ENCODE results near the gene TRIM17. TPM values are rescaled to one million over a fixed set of nuclear protein-coding genes. Genes with fewer than 3 reads are reported as not detected.
A peak's percentile ranks its signal among the peaks of the same experiment; 100 is the strongest.

The TRIM17 gene
- polyA plus RNA-seq, 3 donors, result not detected

GRCh38 chr1:228401782-228402640, 14.7 kb downstream of the TRIM17 start:
- Mint-ChIP-seq H3K36me3 (peaks cover 56 to 71% of the 10 kb centered on the region in 2 donors), H3K4me1 (peaks cover 40% of the 10 kb centered on the region), H3K9me3 (peaks cover 0 to 2% (median 0%) of the 10 kb centered on the region in 7 donors), H3K4me3 (no peak overlapping the region), H3K27me3 (ENCODE audit: low read depth in 3 of 3) (peaks cover 0 to 2% (median 0%) of the 10 kb centered on the region in 3 donors), H3K27ac (peak overlapping the region in 4 of 7 donors; percentile 26 to 69 (median 36))
- DNase-seq, result no peak
- peak overlapping the region in 1 of 2 donors; percentile 40 for H3K27ac ChIP-seq (ENCODE audit: low read depth in 1 of 2, low read length in 2 of 2)
- no peaks in the 10 kb centered on the region for H3K9me3 ChIP-seq (replicated peaks in 1 of 2; ENCODE audit: control insufficient read depth in 1 of 2, insufficient read depth in 1 of 2, low read length in 2 of 2)
- intact Hi-C loops (cut with micrococcal nuclease), result loop anchor here (10.0 kb wide), 2 partner anchors 187 to 267 kb away; no protein-coding TSS in a partner anchor
- 96% methylated on average over 13 of the region's 14 CpGs for WGBS (ENCODE audit: insufficient coverage)
- H4K20me1 ChIP-seq (ENCODE audit: insufficient read depth, low read length), result peaks cover 88% of the 10 kb centered on the region
- no peak overlapping the region for H3K4me3 ChIP-seq (replicated peaks in 1 of 3; ENCODE audit: low read depth in 2 of 3, low read length in 3 of 3)
- H3K27me3 ChIP-seq (ENCODE audit: control insufficient read depth in 2 of 2, insufficient read depth in 2 of 2, low read length in 2 of 2), result no peaks in the 10 kb centered on the region
- H3K9ac ChIP-seq (ENCODE audit: insufficient read depth, low read length, poor library complexity, severe bottlenecking), result no peak overlapping the region
- H3K36me3 ChIP-seq (replicated peaks in 1 of 2; ENCODE audit: control insufficient read depth in 1 of 2, insufficient read depth in 2 of 2, low read length in 2 of 2), result peaks cover 47 to 64% of the 10 kb centered on the region in 2 donors
- H3K79me2 ChIP-seq (ENCODE audit: insufficient read depth, low read length), result peaks cover 75% of the 10 kb centered on the region
- no peak overlapping the region for H2AFZ ChIP-seq (ENCODE audit: insufficient read depth, low read depth, low read length, poor library complexity, severe bottlenecking)
- no peak for TF ChIP-seq CTCF (IDR thresholded peaks at IDR 0.05)
- peaks cover 20 to 27% of the 10 kb centered on the region in 2 donors for H3K4me1 ChIP-seq (ENCODE audit: control insufficient read depth in 1 of 2, insufficient read depth in 2 of 2, low read length in 2 of 2)
- H3K4me2 ChIP-seq (replicated peaks; ENCODE audit: extremely low read depth, low read length, poor library complexity, severe bottlenecking), result no peak overlapping the region

DNA sequence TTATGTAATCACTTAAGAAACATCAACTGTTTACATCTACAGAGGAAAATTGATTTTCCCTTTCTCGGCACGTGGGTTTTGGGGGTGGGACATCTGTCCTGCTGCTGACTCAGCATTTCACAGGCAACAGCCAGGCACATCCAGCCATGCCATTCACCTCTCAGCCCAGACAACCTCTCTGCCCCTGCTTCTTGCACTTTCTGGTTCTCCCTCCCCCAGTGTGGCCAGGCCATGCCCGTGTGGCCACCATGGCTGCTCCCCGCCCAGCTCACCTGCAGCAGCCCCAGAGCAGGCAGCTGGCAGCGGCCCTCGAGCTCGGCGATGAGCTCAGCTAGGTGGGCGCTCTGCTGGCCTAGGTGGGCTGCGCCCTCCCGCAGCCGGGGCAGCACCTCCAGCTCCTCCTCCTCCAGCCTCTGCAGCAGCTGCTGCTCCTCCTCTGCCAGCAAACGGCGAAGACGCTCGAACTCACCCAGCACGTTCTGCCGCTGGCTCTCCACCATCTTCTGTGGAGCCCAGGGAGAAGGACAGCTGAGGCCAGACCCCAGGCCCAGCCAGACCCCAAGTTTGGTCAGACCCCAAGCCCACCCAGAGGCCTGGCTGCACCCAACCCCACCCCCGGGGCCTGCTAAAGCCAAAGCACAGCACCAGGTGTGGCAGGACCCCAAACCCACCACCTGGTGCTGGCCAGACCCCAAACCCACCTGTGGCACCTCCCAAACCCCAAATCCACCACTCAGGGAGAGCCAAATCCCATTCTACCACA, 15.8 kb downstream of the TRIM17 start:
- H3K27me3 Mint-ChIP-seq (ENCODE audit: low read depth in 3 of 3), result peaks cover 0 to 2% (median 0%) of the 10 kb centered on the region in 3 donors
- TF ChIP-seq CTCF (IDR thresholded peaks at IDR 0.05), result no peak
- Histone ChIP-seq H3K4me1 (ENCODE audit: control insufficient read depth in 1 of 2, insufficient read depth in 2 of 2, low read length in 2 of 2) (peaks cover 20 to 23% of the 10 kb centered on the region in 2 donors), H3K27ac (ENCODE audit: low read depth in 1 of 2, low read length in 2 of 2) (no peak overlapping the region), H3K36me3 (replicated peaks in 1 of 2; ENCODE audit: control insufficient read depth in 1 of 2, insufficient read depth in 2 of 2, low read length in 2 of 2) (peaks cover 58 to 76% of the 10 kb centered on the region in 2 donors), H2AFZ (ENCODE audit: insufficient read depth, low read depth, low read length, poor library complexity, severe bottlenecking) (no peak overlapping the region), H3K79me2 (ENCODE audit: insufficient read depth, low read length) (peaks cover 67% of the 10 kb centered on the region), H4K20me1 (ENCODE audit: insufficient read depth, low read length) (peaks cover 99% of the 10 kb centered on the region), H3K9ac (ENCODE audit: insufficient read depth, low read length, poor library complexity, severe bottlenecking) (no peak overlapping the region), H3K4me3 (replicated peaks in 1 of 3; ENCODE audit: low read depth in 2 of 3, low read length in 3 of 3) (no peak overlapping the region), H3K27me3 (ENCODE audit: control insufficient read depth in 2 of 2, insufficient read depth in 2 of 2, low read length in 2 of 2) (no peaks in the 10 kb centered on the region), H3K4me2 (replicated peaks; ENCODE audit: extremely low read depth, low read length, poor library complexity, severe bottlenecking) (no peak overlapping the region), H3K9me3 (replicated peaks in 1 of 2; ENCODE audit: control insufficient read depth in 1 of 2, insufficient read depth in 1 of 2, low read length in 2 of 2) (no peaks in the 10 kb centered on the region)
- no peak overlapping the region for H3K4me3 Mint-ChIP-seq
- intact Hi-C loops (cut with micrococcal nuclease), result loop anchor here (10.0 kb wide), 2 partner anchors 186 to 266 kb away; no protein-coding TSS in a partner anchor
- no peak for DNase-seq
- 98% methylated on average over 14 of the region's 19 CpGs for WGBS (ENCODE audit: insufficient coverage)
- H3K27ac Mint-ChIP-seq, result peak overlapping the region in 3 of 7 donors; percentile 4 to 71 (median 40)
- H3K9me3 Mint-ChIP-seq, result peaks cover 0 to 2% (median 0%) of the 10 kb centered on the region in 7 donors
- H3K36me3 Mint-ChIP-seq, result peaks cover 66 to 83% of the 10 kb centered on the region in 2 donors
- H3K4me1 Mint-ChIP-seq, result peaks cover 40% of the 10 kb centered on the region
